ENCODE results near the gene SPOCK1. TPM values are rescaled to one million over a fixed set of nuclear protein-coding genes. Genes with fewer than 3 reads are reported as not detected.

The SPOCK1 gene
- total and polyA plus RNA-seq, 2 experiments from 2014 or later: 4.1 to 14.0 TPM

GRCh38 chr5:137036640-137037039 lies 462.5 kb downstream of the SPOCK1 start:
- H3K27ac ChIP-seq: no peak overlapping the region
- no peaks in the 10 kb centered on the region for H3K4me1 ChIP-seq (ENCODE audit: low read depth)
- H3K4me3 ChIP-seq: no peak overlapping the region
- peaks cover 6% of the 10 kb centered on the region for H3K27me3 ChIP-seq
- peak in 1 of 2 donors; percentile 18 for DNase-seq (ENCODE audit: low read depth in 1 of 2, low spot score in 1 of 2)
- TF ChIP-seq, protein P1, sequence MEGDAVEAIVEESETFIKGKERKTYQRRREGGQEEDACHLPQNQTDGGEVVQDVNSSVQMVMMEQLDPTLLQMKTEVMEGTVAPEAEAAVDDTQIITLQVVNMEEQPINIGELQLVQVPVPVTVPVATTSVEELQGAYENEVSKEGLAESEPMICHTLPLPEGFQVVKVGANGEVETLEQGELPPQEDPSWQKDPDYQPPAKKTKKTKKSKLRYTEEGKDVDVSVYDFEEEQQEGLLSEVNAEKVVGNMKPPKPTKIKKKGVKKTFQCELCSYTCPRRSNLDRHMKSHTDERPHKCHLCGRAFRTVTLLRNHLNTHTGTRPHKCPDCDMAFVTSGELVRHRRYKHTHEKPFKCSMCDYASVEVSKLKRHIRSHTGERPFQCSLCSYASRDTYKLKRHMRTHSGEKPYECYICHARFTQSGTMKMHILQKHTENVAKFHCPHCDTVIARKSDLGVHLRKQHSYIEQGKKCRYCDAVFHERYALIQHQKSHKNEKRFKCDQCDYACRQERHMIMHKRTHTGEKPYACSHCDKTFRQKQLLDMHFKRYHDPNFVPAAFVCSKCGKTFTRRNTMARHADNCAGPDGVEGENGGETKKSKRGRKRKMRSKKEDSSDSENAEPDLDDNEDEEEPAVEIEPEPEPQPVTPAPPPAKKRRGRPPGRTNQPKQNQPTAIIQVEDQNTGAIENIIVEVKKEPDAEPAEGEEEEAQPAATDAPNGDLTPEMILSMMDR (IDR thresholded peaks at IDR 0.05; ENCODE audit: low read depth, low read length): no peak
- no peaks in the 10 kb centered on the region for H3K36me3 ChIP-seq
- no peaks in the 10 kb centered on the region for H3K9me3 ChIP-seq (ENCODE audit: low read depth)

DNA sequence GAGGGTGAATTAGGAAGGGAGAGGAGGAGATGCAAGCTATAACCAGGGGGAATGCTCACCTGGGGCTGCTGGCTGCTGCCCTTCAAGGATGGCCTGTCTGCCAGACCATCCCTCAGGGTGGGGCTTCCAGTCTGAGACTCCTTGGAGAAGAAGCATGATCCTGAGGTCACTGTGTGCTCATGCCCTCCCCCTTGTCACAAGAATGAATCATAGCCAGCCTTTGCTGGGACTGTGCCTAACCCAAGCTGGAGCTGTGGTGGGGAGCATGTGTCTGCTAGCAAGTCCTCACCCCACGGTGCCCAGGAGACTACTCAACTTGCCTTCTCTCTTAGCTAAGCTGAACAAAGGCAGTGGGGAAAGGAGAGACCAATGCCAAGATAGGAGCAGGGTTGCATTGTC lies 463.6 kb downstream of the SPOCK1 start:
- H3K9me3 ChIP-seq (ENCODE audit: low read depth): no peaks in the 10 kb centered on the region
- TF ChIP-seq, protein P1 (IDR thresholded peaks at IDR 0.05; ENCODE audit: low read depth, low read length): no peak
- no peaks in the 10 kb centered on the region for H3K36me3 ChIP-seq
- H3K4me1 ChIP-seq (ENCODE audit: low read depth): no peaks in the 10 kb centered on the region
- peaks cover 6% of the 10 kb centered on the region for H3K27me3 ChIP-seq
- no peak for DNase-seq (ENCODE audit: low read depth in 1 of 2, low spot score in 1 of 2)
- H3K27ac ChIP-seq: no peak overlapping the region
- no peak overlapping the region for H3K4me3 ChIP-seq

DNA sequence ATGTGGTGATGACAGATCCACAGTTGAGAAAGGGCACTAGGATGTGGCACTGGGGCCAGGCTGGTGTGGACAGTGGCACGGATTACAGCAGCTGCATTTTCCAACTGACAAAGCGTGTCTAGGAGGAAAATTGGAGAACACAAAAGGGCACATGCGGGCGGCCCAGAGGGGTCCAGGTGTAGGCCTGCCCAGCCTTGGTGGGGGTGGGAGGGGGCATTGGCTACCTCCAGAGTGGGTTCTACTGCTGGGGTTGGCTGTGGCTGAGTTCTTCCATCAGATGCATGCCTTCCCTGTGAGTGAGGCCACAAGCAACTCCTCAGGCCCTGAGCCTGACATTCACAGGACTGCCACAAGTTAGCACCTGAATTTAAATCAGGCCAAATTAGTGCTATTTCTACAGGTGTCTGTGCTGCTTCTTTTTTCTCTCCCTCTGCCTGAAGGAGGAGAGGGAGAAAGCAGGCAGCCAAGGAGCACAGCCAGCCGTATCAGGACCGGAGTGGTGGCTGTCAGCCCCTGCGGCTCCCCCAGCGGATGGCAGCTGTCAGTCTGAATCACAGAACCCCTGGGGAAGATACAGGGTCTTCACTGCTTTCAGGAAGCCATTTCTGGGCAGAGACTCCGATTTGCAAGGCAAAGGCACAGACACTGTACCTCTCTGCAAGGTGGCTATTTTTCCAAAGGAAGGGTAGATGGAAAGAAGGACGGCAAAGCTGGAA lies 464.2 kb downstream of the SPOCK1 start:
- H3K9me3 ChIP-seq (ENCODE audit: low read depth): no peaks in the 10 kb centered on the region
- TF ChIP-seq, protein P1 (IDR thresholded peaks at IDR 0.05; ENCODE audit: low read depth, low read length): no peak
- DNase-seq (ENCODE audit: low read depth in 1 of 2, low spot score in 1 of 2): no peak

GRCh38 chr5:137034213-137034612 lies 464.9 kb downstream of the SPOCK1 start:
- Histone ChIP-seq H3K4me3 (no peak overlapping the region), H3K9me3 (ENCODE audit: low read depth) (no peaks in the 10 kb centered on the region), H3K27me3 (peaks cover 6% of the 10 kb centered on the region), H3K4me1 (ENCODE audit: low read depth) (no peaks in the 10 kb centered on the region), H3K27ac (no peak overlapping the region), H3K36me3 (no peaks in the 10 kb centered on the region)
- TF ChIP-seq, protein P1 (IDR thresholded peaks at IDR 0.05; ENCODE audit: low read depth, low read length): no peak
- no peak for DNase-seq (ENCODE audit: low read depth in 1 of 2, low spot score in 1 of 2)

More for the DNA sequence above, 464.2 kb downstream of the SPOCK1 start:
- H3K27ac ChIP-seq: no peak overlapping the region
- H3K27me3 ChIP-seq: peaks cover 6% of the 10 kb centered on the region
- no peaks in the 10 kb centered on the region for H3K36me3 ChIP-seq
- H3K4me1 ChIP-seq (ENCODE audit: low read depth): no peaks in the 10 kb centered on the region
- no peak overlapping the region for H3K4me3 ChIP-seq

DNA sequence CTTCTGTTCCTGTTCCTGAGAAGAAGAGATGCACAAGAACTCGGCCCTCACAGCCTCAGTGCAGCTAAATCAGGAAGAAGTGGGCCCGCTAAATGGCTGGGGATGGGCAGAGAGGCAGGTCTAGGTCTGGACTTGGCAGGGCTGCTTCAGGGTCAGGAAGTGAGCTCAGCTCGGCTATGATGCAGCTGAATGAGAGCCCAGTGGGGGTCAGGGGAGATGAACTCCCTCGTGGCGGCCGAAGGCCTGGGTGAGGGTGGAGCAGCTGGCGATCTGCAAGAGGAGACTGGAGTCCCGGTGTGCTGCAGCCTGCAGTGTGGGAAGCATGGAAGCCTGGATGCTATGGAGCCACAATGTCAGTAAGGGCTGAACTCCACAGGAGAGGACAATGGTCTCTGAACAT lies 466.2 kb downstream of the SPOCK1 start:
- no peak for DNase-seq (ENCODE audit: low read depth in 1 of 2, low spot score in 1 of 2)
- Histone ChIP-seq H3K27ac (no peak overlapping the region), H3K9me3 (ENCODE audit: low read depth) (no peaks in the 10 kb centered on the region), H3K4me1 (ENCODE audit: low read depth) (no peaks in the 10 kb centered on the region), H3K4me3 (no peak overlapping the region), H3K36me3 (no peaks in the 10 kb centered on the region), H3K27me3 (peaks cover 6% of the 10 kb centered on the region)
- TF ChIP-seq, protein P1 (IDR thresholded peaks at IDR 0.05; ENCODE audit: low read depth, low read length): no peak
